Stimulated activated CD8-positive, alpha-beta memory T cell treated with anti-CD3 and anti-CD28 coated beads, Interleukin-4, amount 100 ng/mL, for 48 hours (primary cell): Measurements from ENCODE around the gene ZNF649.

Source experiments
- DNase-seq: peaks from one replicate; pipeline ENCODE4 v3.0.0-alpha.2; 2020

ZNF649 gene

DNA sequence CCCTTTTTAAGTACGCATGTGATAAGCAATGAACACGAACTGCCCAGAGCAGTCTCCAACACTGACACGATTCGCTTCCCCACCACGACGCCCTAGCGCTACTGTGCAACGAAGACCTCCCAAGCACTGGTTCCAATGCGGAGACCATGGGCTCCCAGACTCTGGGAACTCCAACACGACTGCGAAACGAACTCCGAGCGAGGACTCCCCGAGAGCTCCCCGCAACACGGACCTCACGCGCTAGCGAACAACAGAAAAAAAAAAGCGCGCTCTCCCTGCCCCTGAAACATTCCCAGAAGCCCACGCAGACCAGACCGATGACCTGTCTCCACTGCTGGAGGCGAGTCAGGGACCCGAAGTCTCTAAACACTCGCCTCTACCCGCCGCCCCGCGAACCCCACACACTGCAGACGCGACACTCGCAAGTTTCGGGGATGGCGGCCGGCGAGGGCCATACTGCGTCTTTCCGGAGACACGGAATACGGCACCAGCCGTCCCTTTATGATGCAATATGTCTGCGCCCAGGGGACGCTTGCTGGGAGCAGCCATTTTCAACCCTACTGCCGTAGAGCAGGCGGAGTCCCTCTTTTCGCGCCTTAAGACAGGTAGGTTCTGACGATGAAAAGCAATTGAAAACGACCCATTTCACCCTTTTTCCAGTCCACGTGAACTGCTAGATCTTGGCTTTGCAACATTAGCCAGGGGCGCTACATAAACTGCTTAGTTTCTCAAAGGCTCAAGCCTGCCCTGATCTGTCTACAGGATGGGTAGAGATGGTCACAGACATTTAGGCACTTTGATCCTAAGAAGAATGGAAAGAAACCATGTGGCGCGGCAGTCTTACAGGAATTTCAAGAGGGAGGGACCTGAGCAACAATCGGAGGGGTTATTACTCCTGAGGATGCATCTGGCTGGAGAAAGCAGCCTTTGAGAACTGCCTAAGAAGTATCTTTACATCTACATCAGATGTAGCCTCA is 17.0 kb downstream of the ZNF649 start, which contains the start of gene ZNF577:
TSS of gene ZNF577 (minus strand) at position 430 of the 977 bp plus-strand sequence. CDS start 7,569 bp downstream, outside the sequence.
- DNase-seq, result peak; percentile 77

GRCh38 chr19:51884713-51885112 is 20.1 kb downstream of the ZNF649 start:
- DNase-seq, result no peak

DNA sequence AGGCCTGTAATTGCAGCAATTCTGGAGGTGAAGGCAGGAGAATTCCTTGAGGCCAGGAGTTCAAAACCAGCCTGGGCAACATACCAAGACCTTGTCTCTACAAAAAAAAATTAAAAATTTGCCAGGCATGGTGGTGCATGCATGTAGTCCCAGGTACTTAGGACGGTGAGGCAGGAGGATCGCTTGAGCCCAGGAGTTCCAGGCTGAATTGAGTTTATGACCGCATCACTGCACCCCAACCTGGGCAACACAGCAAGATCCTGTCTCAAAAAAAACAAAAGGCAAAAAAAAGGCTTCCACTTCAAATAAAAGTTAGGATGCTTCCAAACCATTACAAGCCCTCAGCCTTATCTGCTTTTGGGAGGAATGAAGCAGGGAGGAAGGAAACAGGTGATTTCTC is 22.3 kb downstream of the ZNF649 start:
- DNase-seq, result no peak

DNA sequence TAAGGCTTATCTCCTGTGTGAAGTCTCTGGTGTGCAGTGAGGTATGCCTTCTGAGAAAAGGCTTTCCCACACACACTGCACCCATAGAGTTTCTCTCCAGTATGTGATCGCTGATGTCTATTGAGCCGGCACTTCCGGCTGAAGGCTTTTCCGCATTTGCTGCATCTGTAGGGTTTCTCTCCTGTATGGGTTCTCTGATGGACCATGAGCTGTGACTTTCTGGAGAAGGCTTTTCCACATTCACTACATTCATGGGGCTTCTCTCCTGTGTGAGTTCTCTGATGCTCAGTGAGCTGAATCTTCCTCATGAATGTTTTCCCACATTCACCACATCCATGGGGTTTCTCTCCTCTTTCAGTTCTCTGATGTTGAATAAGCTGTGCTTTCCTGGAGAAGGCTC is 31.7 kb downstream of the ZNF649 start:
- no peak for DNase-seq

DNA sequence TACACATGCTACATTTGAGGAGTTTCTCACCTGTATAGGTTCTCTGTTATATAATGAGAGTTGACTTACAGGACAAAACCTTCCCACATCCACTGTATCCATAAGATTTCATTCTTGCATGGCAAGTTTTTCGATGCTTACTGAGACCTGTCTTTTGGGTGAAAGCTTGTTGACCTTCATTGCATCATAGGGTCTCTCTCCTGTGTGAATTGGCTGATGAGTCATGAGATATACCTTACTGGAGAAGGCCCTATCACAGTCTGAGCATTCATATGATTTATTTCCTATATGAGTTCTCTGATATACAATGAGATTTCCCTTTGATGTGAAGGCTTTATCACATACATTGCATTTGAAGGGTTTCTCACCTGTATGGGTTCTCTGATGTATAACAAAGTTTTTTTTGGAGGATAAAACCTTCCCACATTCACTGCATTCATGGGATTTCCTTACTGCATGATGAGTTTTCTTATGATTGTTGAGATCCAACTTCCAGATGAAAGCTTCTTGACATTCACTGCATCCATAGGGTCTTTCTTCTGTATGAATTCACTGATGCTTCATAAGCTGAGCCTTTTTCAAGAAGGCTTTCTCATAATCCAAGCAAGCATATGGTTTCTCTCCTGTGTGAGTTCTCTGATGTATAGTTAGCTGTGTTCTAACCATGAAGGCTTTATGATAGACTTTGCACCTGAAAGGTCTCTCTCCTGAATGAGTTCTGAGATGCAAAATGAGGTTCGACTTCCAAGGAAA is 42.8 kb downstream of the ZNF649 start:
- DNase-seq, result no peak
